ENCODE data around the gene MSH5.

DNA sequence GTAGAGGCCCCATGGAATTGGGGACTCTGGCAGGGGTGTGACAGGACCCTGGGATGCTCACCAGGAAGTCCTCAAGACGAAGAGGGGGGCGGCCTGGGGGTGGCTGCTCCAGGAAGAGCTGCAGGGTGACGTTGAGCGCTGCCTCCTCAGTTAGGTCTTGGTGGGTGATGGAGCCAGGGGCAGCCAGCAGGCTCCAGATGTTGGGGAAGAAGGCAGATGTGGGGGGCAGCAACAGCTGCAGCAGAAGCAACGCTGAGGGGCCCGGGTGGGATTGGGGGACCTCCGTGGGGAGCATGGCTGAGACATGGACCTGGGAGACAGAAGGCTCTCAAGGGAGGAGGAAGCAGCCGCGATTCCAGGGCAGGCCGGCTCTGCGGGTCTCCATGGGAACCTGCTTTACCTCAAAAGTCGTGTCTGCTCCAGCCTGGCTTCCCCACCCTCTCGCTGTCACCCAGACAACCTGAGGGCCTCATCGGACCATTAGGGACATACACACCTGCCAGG is 36.7 kb downstream of the MSH5 start:
- TF ChIP-seq, protein P1, sequence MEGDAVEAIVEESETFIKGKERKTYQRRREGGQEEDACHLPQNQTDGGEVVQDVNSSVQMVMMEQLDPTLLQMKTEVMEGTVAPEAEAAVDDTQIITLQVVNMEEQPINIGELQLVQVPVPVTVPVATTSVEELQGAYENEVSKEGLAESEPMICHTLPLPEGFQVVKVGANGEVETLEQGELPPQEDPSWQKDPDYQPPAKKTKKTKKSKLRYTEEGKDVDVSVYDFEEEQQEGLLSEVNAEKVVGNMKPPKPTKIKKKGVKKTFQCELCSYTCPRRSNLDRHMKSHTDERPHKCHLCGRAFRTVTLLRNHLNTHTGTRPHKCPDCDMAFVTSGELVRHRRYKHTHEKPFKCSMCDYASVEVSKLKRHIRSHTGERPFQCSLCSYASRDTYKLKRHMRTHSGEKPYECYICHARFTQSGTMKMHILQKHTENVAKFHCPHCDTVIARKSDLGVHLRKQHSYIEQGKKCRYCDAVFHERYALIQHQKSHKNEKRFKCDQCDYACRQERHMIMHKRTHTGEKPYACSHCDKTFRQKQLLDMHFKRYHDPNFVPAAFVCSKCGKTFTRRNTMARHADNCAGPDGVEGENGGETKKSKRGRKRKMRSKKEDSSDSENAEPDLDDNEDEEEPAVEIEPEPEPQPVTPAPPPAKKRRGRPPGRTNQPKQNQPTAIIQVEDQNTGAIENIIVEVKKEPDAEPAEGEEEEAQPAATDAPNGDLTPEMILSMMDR (IDR thresholded peaks at IDR 0.05), result no peak
- TF ChIP-seq POLR2A (IDR thresholded peaks at IDR 0.05; ENCODE audit: low read length) (no peak), CHD2 (IDR thresholded peaks at IDR 0.05; ENCODE audit: low read length, partially characterized antibody) (no peak), RARB (CRISPR knock-in tag; IDR thresholded peaks at IDR 0.05) (no peak), EP300 (IDR thresholded peaks at IDR 0.05) (no peak), TP53 (CRISPR knock-in tag; IDR thresholded peaks at IDR 0.05) (no peak), SMC3 (IDR thresholded peaks at IDR 0.05) (no peak), ZSCAN20 (CRISPR knock-in tag; IDR thresholded peaks at IDR 0.05) (no peak), BHLHE40 (IDR thresholded peaks at IDR 0.05; ENCODE audit: low read depth, low read length) (no peak), CHD4 (IDR thresholded peaks at IDR 0.05; ENCODE audit: borderline replicate concordance) (no peak), ZNF302 (CRISPR knock-in tag; IDR thresholded peaks at IDR 0.05) (no peak), EHMT2 (IDR thresholded peaks at IDR 0.05; ENCODE audit: low read depth) (no peak)
- TF ChIP-seq, protein P2, sequence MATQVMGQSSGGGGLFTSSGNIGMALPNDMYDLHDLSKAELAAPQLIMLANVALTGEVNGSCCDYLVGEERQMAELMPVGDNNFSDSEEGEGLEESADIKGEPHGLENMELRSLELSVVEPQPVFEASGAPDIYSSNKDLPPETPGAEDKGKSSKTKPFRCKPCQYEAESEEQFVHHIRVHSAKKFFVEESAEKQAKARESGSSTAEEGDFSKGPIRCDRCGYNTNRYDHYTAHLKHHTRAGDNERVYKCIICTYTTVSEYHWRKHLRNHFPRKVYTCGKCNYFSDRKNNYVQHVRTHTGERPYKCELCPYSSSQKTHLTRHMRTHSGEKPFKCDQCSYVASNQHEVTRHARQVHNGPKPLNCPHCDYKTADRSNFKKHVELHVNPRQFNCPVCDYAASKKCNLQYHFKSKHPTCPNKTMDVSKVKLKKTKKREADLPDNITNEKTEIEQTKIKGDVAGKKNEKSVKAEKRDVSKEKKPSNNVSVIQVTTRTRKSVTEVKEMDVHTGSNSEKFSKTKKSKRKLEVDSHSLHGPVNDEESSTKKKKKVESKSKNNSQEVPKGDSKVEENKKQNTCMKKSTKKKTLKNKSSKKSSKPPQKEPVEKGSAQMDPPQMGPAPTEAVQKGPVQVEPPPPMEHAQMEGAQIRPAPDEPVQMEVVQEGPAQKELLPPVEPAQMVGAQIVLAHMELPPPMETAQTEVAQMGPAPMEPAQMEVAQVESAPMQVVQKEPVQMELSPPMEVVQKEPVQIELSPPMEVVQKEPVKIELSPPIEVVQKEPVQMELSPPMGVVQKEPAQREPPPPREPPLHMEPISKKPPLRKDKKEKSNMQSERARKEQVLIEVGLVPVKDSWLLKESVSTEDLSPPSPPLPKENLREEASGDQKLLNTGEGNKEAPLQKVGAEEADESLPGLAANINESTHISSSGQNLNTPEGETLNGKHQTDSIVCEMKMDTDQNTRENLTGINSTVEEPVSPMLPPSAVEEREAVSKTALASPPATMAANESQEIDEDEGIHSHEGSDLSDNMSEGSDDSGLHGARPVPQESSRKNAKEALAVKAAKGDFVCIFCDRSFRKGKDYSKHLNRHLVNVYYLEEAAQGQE (IDR thresholded peaks at IDR 0.05), result no peak

Data from A549 (cell line).